ENCODE data around the gene CHST11. TPM values are rescaled to one million over a fixed set of nuclear protein-coding genes. Genes with fewer than 3 reads are reported as not detected.

Gene CHST11
- total and polyA plus RNA-seq, 2 of the 4 experiments (the other 2 are of a cell fraction), result 1.4 to 2.7 TPM

- WGBS, 2 experiments (ENCODE audit: extremely low coverage in 2 of 2, insufficient read length in 1 of 2), result 99% methylated on average over 7 of the region's 16 CpGs; no CpG with 5 or more reads in 1 of the 2 experiments
- no peak overlapping the region for H2BK120ac ChIP-seq (ENCODE audit: low read depth, low read length)
- H3K27me3 ChIP-seq (ENCODE audit: control insufficient read depth, insufficient read depth, low read length), result no peaks in the 10 kb centered on the region
- peaks cover 18% of the 10 kb centered on the region for H3K9me1 ChIP-seq (ENCODE audit: insufficient read depth, low read length)
- no peak overlapping the region for H4K8ac ChIP-seq (ENCODE audit: low read depth in 2 of 2, low read length in 2 of 2)
- in situ Hi-C loops (cut with MboI; ENCODE audit: low sequenced_read_pairs) (no loop called here), dilution Hi-C loops (cut with HindIII; ENCODE audit: low sequenced_read_pairs, unreplicated experiment) (no loop called here), intact Hi-C loops (cut with micrococcal nuclease) (no loop called here)
- no peak overlapping the region for H2BK5ac ChIP-seq (ENCODE audit: low read depth, low read length, poor library complexity, severe bottlenecking)
- H3K23ac ChIP-seq (ENCODE audit: low read depth, low read length), result no peak overlapping the region
- ChIA-PET POLR2A (ENCODE audit: unreplicated experiment) (no interaction called here), CTCF (no interaction called here)
- BruUV-seq (replicated peaks), result no TSS peak
- peaks cover 6% of the 10 kb centered on the region; the same call in 1 of the 2 replicates for H4K20me1 ChIP-seq (ENCODE audit: insufficient read depth, low read length)
- no peak overlapping the region for H3K4me2 ChIP-seq (ENCODE audit: low read depth, low read length)
- H3K4me3 ChIP-seq (ENCODE audit: insufficient read depth, low read depth, low read length), result no peak overlapping the region
- H4K5ac ChIP-seq (ENCODE audit: low read depth, low read length), result no peak overlapping the region
- H3K56ac ChIP-seq (ENCODE audit: extremely low read depth, insufficient read depth, low read length), result no peak overlapping the region
- H3K4ac ChIP-seq (ENCODE audit: low read depth, low read length), result no peak overlapping the region
- no peak overlapping the region for H3K14ac ChIP-seq (replicated peaks; ENCODE audit: low read depth, low read length)
- H2AK5ac ChIP-seq (ENCODE audit: low read depth, low read length), result no peak overlapping the region
- no peak overlapping the region for H3K9ac ChIP-seq (ENCODE audit: low read depth, low read length)
- H4K91ac ChIP-seq (ENCODE audit: insufficient read depth, low read depth, low read length), result no peak overlapping the region
- no peak for ATAC-seq (ENCODE audit: low read depth)
- peaks cover 5% of the 10 kb centered on the region for H3K4me1 ChIP-seq (ENCODE audit: control insufficient read depth, insufficient read depth, low read length)
- DNase-seq, result no peak
- H3K9me3 ChIP-seq (ENCODE audit: control insufficient read depth, insufficient read depth, low read length), result no peaks in the 10 kb centered on the region
- H3K27ac ChIP-seq (ENCODE audit: insufficient read depth, low read length), result no peak overlapping the region
- H3K18ac ChIP-seq (ENCODE audit: low read depth, low read length), result no peak overlapping the region
- TF ChIP-seq MAFK (IDR thresholded peaks at IDR 0.05; ENCODE audit: low read depth, low read length) (no peak), CHD1 (IDR thresholded peaks at IDR 0.05; ENCODE audit: low read depth, low read length) (no peak), RAD21 (IDR thresholded peaks at IDR 0.05; ENCODE audit: low read length) (no peak), MXI1 (IDR thresholded peaks at IDR 0.05; ENCODE audit: borderline replicate concordance, low read depth, low read length) (no peak)
- H2AFZ ChIP-seq (replicated peaks; ENCODE audit: low read length, poor library complexity), result no peak overlapping the region
- no peaks in the 10 kb centered on the region for H3K36me3 ChIP-seq (ENCODE audit: control insufficient read depth, insufficient read depth, low read length)
- H2AK9ac ChIP-seq (replicated peaks; ENCODE audit: low read depth, low read length, poor library complexity), result no peak overlapping the region
- no peaks in the 10 kb centered on the region; a peak in 1 of 4 replicates for H3K79me1 ChIP-seq (ENCODE audit: low read depth in 1 of 2, low read length in 2 of 2)
- H2BK15ac ChIP-seq (ENCODE audit: low read depth, low read length), result no peak overlapping the region
- H2BK20ac ChIP-seq (ENCODE audit: low read depth, low read length), result no peak overlapping the region
Observed at GRCh38 chr12:104599272-104600035, 142.7 kb downstream of the CHST11 start.
